H1 (cell line): Measurements from ENCODE around the gene CCDC180. TPM values are rescaled to one million over a fixed set of nuclear protein-coding genes. Genes with fewer than 3 reads are reported as not detected.

ENCODE experiments used
- CTCF ChIA-PET: fragments of 300-600 bp; sonication (Branson Sonifier 250); formaldehyde crosslinking; loops from one replicate; lab custom pipeline; 2021; ENCODE audit not compliant: partially characterized antibody; lab: Charles Lee
- POLR2A ChIA-PET: fragments of 300-600 bp; sonication (Branson Sonifier 250); formaldehyde crosslinking; loops from one replicate; lab custom pipeline; 2021; ENCODE audit warnings: inconsistent platforms; ENCODE audit not compliant: partially characterized antibody; lab: Charles Lee
- DNase-seq, 2 experiments: peaks; one replicate each; pipeline versions ENCODE4 v3.0.0 to v3.0.0-alpha.2; 2010 to 2022; ENCODE audit warnings: low spot score in 2 of 2, low read depth in 1 of 2, mixed read lengths in 1 of 2
- FAIRE-seq: peaks from 2 replicates; lab custom pipeline; 2011; peaks lifted over from hg19 to GRCh38; lab: Jason Lieb, UNC
- H2AFZ ChIP-seq: 2 replicates; pipeline ENCODE4 v1.8.1; 2012; ENCODE audit warnings: low read length, inconsistent platforms
- H2AK5ac ChIP-seq: 2 replicates; pipeline ENCODE4 v1.6.1; 2013; ENCODE audit warnings: low read depth, low read length
- H2BK120ac ChIP-seq: replicated peaks from 2 replicates; pipeline ENCODE3; 2013; ENCODE audit warnings: low read depth, low read length, inconsistent platforms
- H2BK12ac ChIP-seq: 2 replicates; pipeline ENCODE4 v1.6.1; 2013; ENCODE audit warnings: low read depth, low read length
- H2BK15ac ChIP-seq: 2 replicates; pipeline ENCODE4 v1.6.1; 2013; ENCODE audit warnings: low read length
- H2BK20ac ChIP-seq: 2 replicates; pipeline ENCODE4 v1.6.1; 2013; ENCODE audit warnings: low read length
- H2BK5ac ChIP-seq: 2 replicates; pipeline ENCODE4 v1.6.1; 2013; ENCODE audit warnings: low read depth, low read length
- H3K14ac ChIP-seq: 2 replicates; pipeline ENCODE4 v1.6.1; 2013; ENCODE audit warnings: inconsistent platforms; ENCODE audit not compliant: insufficient read length
- H3K18ac ChIP-seq: 2 replicates; pipeline ENCODE4 v1.6.1; 2013; ENCODE audit warnings: low read length; ENCODE audit errors: extremely low read depth
- H3K23ac ChIP-seq: 2 replicates; pipeline ENCODE4 v1.6.1; 2013; ENCODE audit warnings: inconsistent platforms; ENCODE audit not compliant: insufficient read length
- H3K23me2 ChIP-seq: 2 replicates; pipeline ENCODE4 v1.6.1; 2013; ENCODE audit warnings: low read depth, low read length
- H3K27ac ChIP-seq: 2 replicates; pipeline ENCODE4 v1.6.1; 2011; ENCODE audit warnings: low read depth, low read length, inconsistent platforms
- H3K27me3 ChIP-seq, 4 experiments: replicated peaks in 1 of 4; 1 replicate in 1 of 4; 2 replicates in 3 of 4; pipeline versions ENCODE4 v1.6.1 to v1.8.1; 2011 to 2013; ENCODE audit warnings: low read length in 3 of 4, mild to moderate bottlenecking in 3 of 4, inconsistent platforms in 2 of 4, mixed read lengths in 2 of 4, moderate library complexity in 1 of 4; ENCODE audit not compliant: control insufficient read depth in 3 of 4, insufficient read depth in 3 of 4; ENCODE audit errors: extremely low read depth in 1 of 4
- H3K36me3 ChIP-seq, 4 experiments: 2 replicates each; pipeline versions ENCODE4 v1.6.1 to v1.8.1; 2011 to 2013; ENCODE audit warnings: mild to moderate bottlenecking in 4 of 4, low read length in 3 of 4, moderate library complexity in 2 of 4, control low read depth in 1 of 4, inconsistent platforms in 1 of 4; ENCODE audit not compliant: insufficient read depth in 4 of 4, control insufficient read depth in 2 of 4
- H3K4ac ChIP-seq: replicated peaks from 2 replicates; pipeline ENCODE3; 2013; ENCODE audit warnings: low read length, low read depth, mixed read lengths, inconsistent platforms; ENCODE audit not compliant: insufficient read length
- H3K4me1 ChIP-seq, 4 experiments: replicated peaks in 1 of 4; 1 replicate in 1 of 4; 2 replicates in 3 of 4; pipeline versions ENCODE4 v1.6.1 to v1.8.1; 2011 to 2013; ENCODE audit warnings: low read length in 3 of 4, inconsistent platforms in 2 of 4, mixed read lengths in 1 of 4; ENCODE audit not compliant: insufficient read depth in 4 of 4, control insufficient read depth in 3 of 4
- H3K4me2 ChIP-seq, 2 experiments: 2 replicates each; pipeline versions ENCODE4 v1.6.1 to v1.8.1; 2011 to 2013; ENCODE audit warnings: low read depth in 2 of 2, low read length in 2 of 2, control low read depth in 1 of 2, inconsistent platforms in 1 of 2, mild to moderate bottlenecking in 1 of 2; ENCODE audit not compliant: insufficient read depth in 1 of 2
- H3K4me3 ChIP-seq, 4 experiments: fragments of 200-600, 300-600 bp in 1 of 4; sonication (generic), shearing (Covaris generic), sonication (Bioruptor Twin) in 1 of 4; 2 replicates each; pipeline versions ENCODE4 v1.5.1 to v1.8.1; 2011 to 2016; ENCODE audit warnings: low read length in 4 of 4, low read depth in 3 of 4, control low read depth in 2 of 4, inconsistent platforms in 2 of 4, mild to moderate bottlenecking in 2 of 4, mixed read lengths in 1 of 4, moderate library complexity in 1 of 4; ENCODE audit not compliant: insufficient read depth in 2 of 4; ENCODE audit errors: extremely low read depth in 1 of 4
- H3K56ac ChIP-seq: replicated peaks from 2 replicates; pipeline ENCODE3; 2013; ENCODE audit warnings: low read depth, mild to moderate bottlenecking, mixed read lengths, low read length, inconsistent platforms; ENCODE audit not compliant: insufficient read length
- H3K79me1 ChIP-seq: 2 replicates; pipeline ENCODE4 v1.6.1; 2013; ENCODE audit warnings: low read depth, low read length, control low read depth
- H3K79me2 ChIP-seq, 2 experiments: 2 replicates each; pipeline versions ENCODE4 v1.6.1 to v1.8.1; 2012 to 2013; ENCODE audit warnings: low read length in 2 of 2, mild to moderate bottlenecking in 2 of 2, inconsistent platforms in 1 of 2; ENCODE audit not compliant: insufficient read depth in 2 of 2, control insufficient read depth in 1 of 2
- H3K9ac ChIP-seq, 4 experiments: replicated peaks in 1 of 4; 1 replicate in 1 of 4; 2 replicates in 3 of 4; pipeline versions ENCODE4 v1.6.1 to v1.8.1; 2011 to 2013; ENCODE audit warnings: low read depth in 3 of 4, low read length in 3 of 4, control low read depth in 2 of 4, mild to moderate bottlenecking in 2 of 4, moderate library complexity in 2 of 4, inconsistent platforms in 1 of 4; ENCODE audit errors: extremely low read depth in 1 of 4
- H3K9me3 ChIP-seq, 2 experiments: 2 replicates each; pipeline versions ENCODE4 v1.6.1 to v1.8.1; 2012 to 2013; ENCODE audit warnings: mild to moderate bottlenecking in 2 of 2, moderate library complexity in 2 of 2, control low read depth in 1 of 2, inconsistent platforms in 1 of 2, low read depth in 1 of 2, low read length in 1 of 2, mixed read lengths in 1 of 2; ENCODE audit not compliant: insufficient read depth in 2 of 2
- H4K20me1 ChIP-seq, 2 experiments: replicated peaks in 1 of 2; 2 replicates each; pipeline versions ENCODE3 to v1.8.1; 2011 to 2013; ENCODE audit warnings: inconsistent platforms in 2 of 2, low read length in 2 of 2, mild to moderate bottlenecking in 1 of 2; ENCODE audit not compliant: insufficient read depth in 2 of 2, control insufficient read depth in 1 of 2
- H4K5ac ChIP-seq: 2 replicates; pipeline ENCODE4 v1.6.1; 2013; ENCODE audit warnings: low read length, low read depth, mixed read lengths, inconsistent platforms; ENCODE audit not compliant: insufficient read length
- H4K8ac ChIP-seq: 2 replicates; pipeline ENCODE4 v1.8.0; 2013; ENCODE audit warnings: mild to moderate bottlenecking, moderate library complexity, low read length, inconsistent platforms; ENCODE audit not compliant: insufficient read depth; ENCODE audit errors: extremely low read depth
- H4K91ac ChIP-seq: replicated peaks from 2 replicates; pipeline ENCODE3; 2013; ENCODE audit warnings: low read length, mixed read lengths, inconsistent platforms; ENCODE audit not compliant: insufficient read length
- MAX ChIP-seq: IDR thresholded peaks from 2 replicates; pipeline ENCODE4 v1.6.1; 2012; ENCODE audit warnings: inconsistent platforms
- WGBS, 2 experiments: shearing (Covaris generic) in 1 of 2; methylation state at CpG; one replicate each; pipeline versions ENCODE4 v1.1.6 to v1.1.7; 2013 to 2015; ENCODE audit warnings: low lambda C conversion rate in 2 of 2, mixed read lengths in 2 of 2, inconsistent platforms in 1 of 2, low coverage in 1 of 2, missing lambda C conversion rate in 1 of 2; ENCODE audit not compliant: insufficient replicate concordance in 2 of 2, insufficient coverage in 1 of 2, insufficient read length in 1 of 2; ENCODE audit errors: extremely low coverage in 1 of 2, missing lambda C conversion rate in 1 of 2; 5-methylcytosine and 5-hydroxymethylcytosine counted together
- polyA plus RNA-seq, 7 experiments: library from polyadenylated mRNA; depleted of rRNA in 3 of 7; stranded (reverse) in 5 of 7; unstranded in 2 of 7; fragments of >200 nt in 5 of 7; fragments of 200-250 nt in 2 of 7; gene quantifications; 1 replicate in 5 of 7; 2 replicates in 1 of 7; 4 replicates in 1 of 7; pipeline versions ENCODE4 v1.2.1 to v1.2.3, GENCODE V29; 2011 to 2013; ENCODE audit warnings: missing spikeins in 2 of 7, mixed read lengths in 2 of 7
- total RNA-seq: library from RNA; stranded (reverse); fragmentation: NEBNext Ultra II Directional; extraction: Animal tissue kit (Norgen Biotek cat#: 25700); gene quantifications from 2 replicates; pipeline ENCODE4 v1.2.1, GENCODE V29; 2021

The CCDC180 gene
- total and polyA plus RNA-seq, 2 of the 8 experiments (the other 6 are each of a cell fraction or from before 2014, with no cell fraction given), result 2.6 to 8.2 TPM

GRCh38 chr9:97280755-97281330, 26.6 kb upstream of the CCDC180 start:
- no peak for FAIRE-seq
- H2BK12ac ChIP-seq, result no peak overlapping the region
- no peak overlapping the region for H2AFZ ChIP-seq
- no peaks in the 10 kb centered on the region for H3K79me1 ChIP-seq
- H2BK20ac ChIP-seq, result no peak overlapping the region
- H3K4me2 ChIP-seq, result no peak overlapping the region
- DNase-seq, result no peak
- no peak overlapping the region for H3K9ac ChIP-seq
- H3K56ac ChIP-seq, result no peak overlapping the region
- WGBS, 2 experiments, result 85% methylated on average over 3 of the region's 3 CpGs; no CpG with 5 or more reads in 1 of the 2 experiments
- H3K27ac ChIP-seq, result no peak overlapping the region
- no peak overlapping the region for H3K14ac ChIP-seq
- H2BK15ac ChIP-seq, result no peak overlapping the region
- ChIA-PET CTCF (interaction anchor here (1.0 kb wide), 1 partner anchor 12 kb away, joined by 3 read pairs; no protein-coding TSS in a partner anchor), POLR2A (interaction anchor here (0.8 to 1.1 kb wide), 2 partner anchors 11 to 16 kb away, joined by 3 read pairs; no protein-coding TSS in a partner anchor)
- no peak overlapping the region for H3K4me3 ChIP-seq
- peaks cover 6 to 10% (median 8%) of the 10 kb centered on the region in 4 experiments for H3K4me1 ChIP-seq
- no peak for TF ChIP-seq MAX
- H3K27me3 ChIP-seq, result no peaks in the 10 kb centered on the region
- no peak overlapping the region for H4K91ac ChIP-seq
- H4K5ac ChIP-seq, result no peak overlapping the region
- H3K4ac ChIP-seq, result no peak overlapping the region
- H3K36me3 ChIP-seq, result peaks cover 3 to 44% (median 22%) of the 10 kb centered on the region in 4 experiments; a peak in 7 of 8 replicates
- no peak overlapping the region for H3K23ac ChIP-seq
- H2AK5ac ChIP-seq, result no peak overlapping the region
- no peaks in the 10 kb centered on the region for H3K23me2 ChIP-seq
- H2BK5ac ChIP-seq, result no peak overlapping the region
- H2BK120ac ChIP-seq, result no peak overlapping the region
- no peak overlapping the region for H4K8ac ChIP-seq
- H4K20me1 ChIP-seq, result no peaks in the 10 kb centered on the region
- no peaks in the 10 kb centered on the region; a peak in 1 of 4 replicates for H3K9me3 ChIP-seq
- no peak overlapping the region for H3K18ac ChIP-seq
- no peaks in the 10 kb centered on the region for H3K79me2 ChIP-seq
